ENCODE results near the gene DLEC1.

- no peak for TF ChIP-seq CTCF (IDR thresholded peaks at IDR 0.05)
- no peak for TF ChIP-seq EZH2 (IDR thresholded peaks at IDR 0.05; ENCODE audit: borderline replicate concordance, insufficient read depth, low read depth, low read length, poor library complexity, severe bottlenecking)
Observed at GRCh38 chr3:38018296-38019266, 20.4 kb upstream of the DLEC1 start.

All from B cell (primary cell).